GM12875 (cell line): ENCODE results near the gene ASB13.

Experiments used
- H3K4me3 ChIP-seq: one replicate; pipeline ENCODE4 v1.5.1; 2011; ENCODE audit warnings: low read depth, low read length, control low read depth
- CTCF ChIP-seq: IDR thresholded peaks from 2 replicates; pipeline ENCODE4 v1.5.1; 2011; ENCODE audit warnings: low read depth, mild to moderate bottlenecking, control low read depth, inconsistent platforms, low read length, moderate library complexity, borderline replicate concordance; ENCODE audit not compliant: insufficient read depth

The ASB13 gene

GRCh38 chr10:5647507-5648240 lies 18.7 kb downstream of the ASB13 start:
- no peak for TF ChIP-seq CTCF
- no peak overlapping the region for H3K4me3 ChIP-seq

- no peak for TF ChIP-seq CTCF
- no peak overlapping the region for H3K4me3 ChIP-seq
Observed at GRCh38 chr10:5645944-5646617, 20.3 kb downstream of the ASB13 start.

- no peak for TF ChIP-seq CTCF
Observed at GRCh38 chr10:5645375-5645774, 21.0 kb downstream of the ASB13 start.

GRCh38 chr10:5644930-5645329 lies 21.5 kb downstream of the ASB13 start:
- no peak for TF ChIP-seq CTCF
- H3K4me3 ChIP-seq = no peak overlapping the region

More at GRCh38 chr10:5645375-5645774, 21.0 kb downstream of the ASB13 start:
- no peak overlapping the region for H3K4me3 ChIP-seq

GRCh38 chr10:5643346-5644067 lies 22.9 kb downstream of the ASB13 start:
- TF ChIP-seq CTCF = no peak

GRCh38 chr10:5641501-5641900 lies 24.9 kb downstream of the ASB13 start:
- H3K4me3 ChIP-seq = no peak overlapping the region
- no peak for TF ChIP-seq CTCF

More at GRCh38 chr10:5643346-5644067, 22.9 kb downstream of the ASB13 start:
- no peak overlapping the region for H3K4me3 ChIP-seq
